Neuronal stem cell (in vitro differentiated cells): ENCODE measurements around the gene ASMT.

Experiments used
- DNase-seq: peaks from one replicate; pipeline ENCODE4 v3.0.0-alpha.2; 2013; ENCODE audit warnings: low spot score
- H2AFZ ChIP-seq: one replicate; pipeline ENCODE4 v1.6.1; 2013; ENCODE audit warnings: mild to moderate bottlenecking, low read length, inconsistent platforms
- H2AK5ac ChIP-seq: 2 replicates; pipeline ENCODE4 v1.6.1; 2013; ENCODE audit warnings: low read depth, mild to moderate bottlenecking, inconsistent platforms, low read length, moderate library complexity, mixed read lengths
- H2BK120ac ChIP-seq: 2 replicates; pipeline ENCODE4 v1.6.1; 2013; ENCODE audit warnings: low read depth, mild to moderate bottlenecking, inconsistent platforms, low read length, moderate library complexity, mixed read lengths
- H2BK12ac ChIP-seq: one replicate; pipeline ENCODE4 v1.6.1; 2013; ENCODE audit warnings: low read length, inconsistent platforms
- H2BK15ac ChIP-seq: 2 replicates; pipeline ENCODE4 v1.6.1; 2013; ENCODE audit warnings: mild to moderate bottlenecking, low read length, inconsistent platforms, mixed read lengths
- H2BK5ac ChIP-seq: one replicate; pipeline ENCODE4 v1.6.1; 2013; ENCODE audit warnings: inconsistent platforms, mild to moderate bottlenecking, low read length, moderate library complexity
- H3K14ac ChIP-seq: one replicate; pipeline ENCODE4 v1.6.1; 2013; ENCODE audit warnings: low read length, inconsistent platforms
- H3K18ac ChIP-seq: 2 replicates; pipeline ENCODE4 v1.6.1; 2013; ENCODE audit warnings: low read length, inconsistent platforms
- H3K23ac ChIP-seq: 2 replicates; pipeline ENCODE4 v1.6.1; 2013; ENCODE audit warnings: low read depth, mild to moderate bottlenecking, mixed read lengths, low read length, inconsistent platforms; ENCODE audit not compliant: poor library complexity
- H3K27ac ChIP-seq: replicated peaks from 3 replicates; pipeline ENCODE4 v1.5.1; 2013; ENCODE audit warnings: low read length, inconsistent platforms
- H3K27me3 ChIP-seq, 3 experiments: 2 replicates each; pipeline ENCODE4 v1.6.1; 2013; ENCODE audit warnings: low read length in 3 of 3, mild to moderate bottlenecking in 2 of 3, inconsistent platforms in 1 of 3, low read depth in 1 of 3, mixed read lengths in 1 of 3, moderate library complexity in 1 of 3; ENCODE audit not compliant: control insufficient read depth in 3 of 3, insufficient read depth in 3 of 3
- H3K36me3 ChIP-seq, 2 donors: replicated peaks in 1 of 2; 2 replicates each; pipeline ENCODE4 v1.6.1; 2013; ENCODE audit warnings: low read length in 2 of 2; ENCODE audit not compliant: control insufficient read depth in 2 of 2, insufficient read depth in 2 of 2
- H3K4ac ChIP-seq: 2 replicates; pipeline ENCODE4 v1.6.1; 2013; ENCODE audit warnings: inconsistent platforms, mild to moderate bottlenecking, low read length, moderate library complexity
- H3K4me1 ChIP-seq, 2 donors: 1 replicate in 1 of 2; 2 replicates in 1 of 2; pipeline ENCODE4 v1.6.1; 2013; ENCODE audit warnings: low read length in 2 of 2, low read depth in 1 of 2; ENCODE audit not compliant: control insufficient read depth in 2 of 2, insufficient read depth in 1 of 2
- H3K4me2 ChIP-seq: one replicate; pipeline ENCODE4 v1.6.1; 2013; ENCODE audit warnings: mild to moderate bottlenecking, low read length, inconsistent platforms; ENCODE audit not compliant: insufficient read depth, poor library complexity, severe bottlenecking
- H3K4me3 ChIP-seq, 2 donors: 2 replicates each; pipeline ENCODE4 v1.5.1; 2013; ENCODE audit warnings: low read length in 2 of 2, mild to moderate bottlenecking in 2 of 2, inconsistent platforms in 1 of 2, moderate library complexity in 1 of 2
- H3K79me1 ChIP-seq: one replicate; pipeline ENCODE4 v1.6.1; 2013; ENCODE audit warnings: low read depth, mild to moderate bottlenecking, inconsistent platforms, low read length, moderate library complexity
- H3K9ac ChIP-seq: one replicate; pipeline ENCODE4 v1.6.1; 2013; ENCODE audit warnings: mild to moderate bottlenecking, low read depth, low read length, inconsistent platforms; ENCODE audit not compliant: poor library complexity
- H3K9me3 ChIP-seq, 2 donors: replicated peaks in 1 of 2; 2 replicates each; pipeline versions ENCODE3 to v1.6.1; 2013; ENCODE audit warnings: low read length in 2 of 2, mild to moderate bottlenecking in 2 of 2, inconsistent platforms in 1 of 2, low read depth in 1 of 2, mixed read lengths in 1 of 2, moderate library complexity in 1 of 2; ENCODE audit not compliant: control insufficient read depth in 2 of 2, insufficient read depth in 1 of 2
- H4K8ac ChIP-seq: one replicate; pipeline ENCODE4 v1.6.1; 2013; ENCODE audit warnings: low read depth, mild to moderate bottlenecking, inconsistent platforms, low read length, moderate library complexity
- H4K91ac ChIP-seq: one replicate; pipeline ENCODE4 v1.6.1; 2013; ENCODE audit warnings: low read length, low read depth, mild to moderate bottlenecking, inconsistent platforms; ENCODE audit not compliant: poor library complexity
- WGBS, 2 donors: extraction: QIAGEN DNeasy Blood & Tissue Kit; methylation state at CpG; one replicate each; pipeline ENCODE4 v1.1.7; 2013; ENCODE audit warnings: missing lambda C conversion rate in 2 of 2, mixed read lengths in 1 of 2; ENCODE audit not compliant: insufficient read length in 2 of 2, insufficient replicate concordance in 1 of 2; ENCODE audit errors: extremely low coverage in 2 of 2; 5-methylcytosine and 5-hydroxymethylcytosine counted together

ASMT gene

DNA sequence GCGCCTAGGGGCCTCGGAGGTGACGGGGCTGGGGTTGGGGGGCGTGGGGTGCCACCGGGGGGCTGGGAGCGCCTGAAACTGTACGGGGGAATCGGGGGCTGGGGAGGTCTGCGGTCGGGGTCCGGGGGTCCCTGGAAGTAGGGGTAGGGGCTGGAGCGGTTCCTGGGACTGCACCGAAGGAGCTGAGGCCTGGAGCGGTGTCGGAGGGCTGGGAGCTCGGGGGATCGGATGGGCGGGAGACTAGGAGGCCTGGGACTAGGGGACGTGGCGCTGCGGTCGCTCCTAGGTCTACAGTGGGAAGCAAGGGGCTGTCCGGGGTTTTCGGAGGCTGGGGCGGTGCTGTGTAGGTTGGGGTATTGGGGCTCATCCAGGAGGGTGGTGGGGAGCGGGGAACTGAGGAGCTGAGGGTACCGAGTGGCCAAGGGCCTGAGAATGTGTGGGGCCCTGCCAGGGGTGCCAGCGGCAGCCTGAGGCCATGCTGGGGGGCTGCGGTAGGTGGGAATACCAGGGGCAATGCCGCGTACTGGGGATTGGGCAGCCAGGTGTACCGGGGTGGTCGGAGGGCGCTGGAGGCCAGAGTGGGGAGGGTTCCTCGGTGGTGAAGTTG lies 22.9 kb upstream of the ASMT start:
- Histone ChIP-seq H3K27me3 (no peaks in the 10 kb centered on the region), H2BK15ac (no peak overlapping the region), H4K91ac (no peak overlapping the region), H3K14ac (peak overlapping the region; percentile 38), H2BK5ac (peak overlapping the region; percentile 93), H3K4me3 (peak overlapping the region; percentile 95 to 98), H3K27ac (no peak overlapping the region), H3K4ac (no peak overlapping the region), H3K9ac (peak overlapping the region; percentile 92), H2BK12ac (no peak overlapping the region), H2AFZ (peak overlapping the region; percentile 84), H2AK5ac (peak overlapping the region; percentile 84), H3K18ac (peak overlapping the region; percentile 64), H3K4me2 (peak overlapping the region; percentile 97), H3K36me3 (peaks cover 32 to 39% of the 10 kb centered on the region in 2 donors), H3K23ac (peak overlapping the region; percentile 65), H3K9me3 (peaks cover 0 to 3% of the 10 kb centered on the region in 2 donors), H3K79me1 (peaks cover 33% of the 10 kb centered on the region), H4K8ac (no peak overlapping the region), H2BK120ac (no peak overlapping the region), H3K4me1 (peaks cover 3 to 5% of the 10 kb centered on the region in 2 donors)
- no CpG with 5 or more reads among the region's 35 CpGs for WGBS, 2 donors
- no peak for DNase-seq

DNA sequence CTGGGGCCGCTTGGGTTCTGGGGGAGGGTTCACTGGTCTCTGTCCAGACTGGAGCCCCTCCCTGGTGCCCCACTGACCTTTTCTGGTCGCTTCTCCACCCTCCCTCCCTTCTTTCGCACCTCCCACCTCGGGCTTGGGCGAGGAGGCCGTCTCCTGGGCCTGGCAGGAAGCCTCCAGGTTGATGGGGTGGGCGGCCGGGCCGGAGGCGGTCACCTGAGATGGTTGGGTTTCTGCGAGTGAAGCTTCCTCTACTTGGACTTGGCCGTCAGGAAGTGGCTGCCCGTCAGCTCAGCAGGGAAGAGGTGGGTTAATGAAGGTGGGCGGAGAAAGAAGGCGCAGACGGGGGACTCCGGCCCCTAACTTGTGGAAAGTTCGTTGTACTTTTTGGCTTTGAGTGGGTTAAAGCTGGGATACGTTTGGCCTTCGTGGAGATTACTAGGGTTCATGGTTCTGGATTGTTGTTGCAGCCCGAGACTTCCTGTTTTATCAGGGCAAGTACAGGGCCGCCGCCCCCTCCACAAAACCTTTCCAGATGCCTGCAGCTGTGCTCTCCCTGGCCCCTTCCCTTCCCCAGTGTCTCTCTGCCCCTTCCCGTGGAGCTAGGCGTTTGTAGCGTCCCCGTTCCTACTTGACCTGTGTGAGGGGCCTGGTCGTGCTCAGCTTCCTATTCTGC lies 22.3 kb upstream of the ASMT start:
- Histone ChIP-seq H2AK5ac (peak overlapping the region; percentile 84), H3K9ac (peak overlapping the region; percentile 92), H4K91ac (no peak overlapping the region), H2AFZ (no peak overlapping the region), H3K18ac (peak overlapping the region; percentile 76), H3K14ac (peak overlapping the region; percentile 38), H3K4me2 (peak overlapping the region; percentile 97), H3K9me3 (peaks cover 0 to 3% of the 10 kb centered on the region in 2 donors), H2BK5ac (peak overlapping the region; percentile 87), H3K27ac (no peak overlapping the region), H3K4ac (no peak overlapping the region), H2BK12ac (no peak overlapping the region), H3K23ac (peak overlapping the region; percentile 65), H3K36me3 (peaks cover 38 to 46% of the 10 kb centered on the region in 2 donors), H3K79me1 (peaks cover 33% of the 10 kb centered on the region), H3K4me1 (peaks cover 3 to 5% of the 10 kb centered on the region in 2 donors), H2BK15ac (no peak overlapping the region), H3K27me3 (no peaks in the 10 kb centered on the region), H3K4me3 (peak overlapping the region; percentile 95 to 98), H2BK120ac (no peak overlapping the region), H4K8ac (no peak overlapping the region)
- no CpG with 5 or more reads among the region's 28 CpGs for whole genome bisulfite sequencing, 2 donors
- no peak for DNase-seq

DNA sequence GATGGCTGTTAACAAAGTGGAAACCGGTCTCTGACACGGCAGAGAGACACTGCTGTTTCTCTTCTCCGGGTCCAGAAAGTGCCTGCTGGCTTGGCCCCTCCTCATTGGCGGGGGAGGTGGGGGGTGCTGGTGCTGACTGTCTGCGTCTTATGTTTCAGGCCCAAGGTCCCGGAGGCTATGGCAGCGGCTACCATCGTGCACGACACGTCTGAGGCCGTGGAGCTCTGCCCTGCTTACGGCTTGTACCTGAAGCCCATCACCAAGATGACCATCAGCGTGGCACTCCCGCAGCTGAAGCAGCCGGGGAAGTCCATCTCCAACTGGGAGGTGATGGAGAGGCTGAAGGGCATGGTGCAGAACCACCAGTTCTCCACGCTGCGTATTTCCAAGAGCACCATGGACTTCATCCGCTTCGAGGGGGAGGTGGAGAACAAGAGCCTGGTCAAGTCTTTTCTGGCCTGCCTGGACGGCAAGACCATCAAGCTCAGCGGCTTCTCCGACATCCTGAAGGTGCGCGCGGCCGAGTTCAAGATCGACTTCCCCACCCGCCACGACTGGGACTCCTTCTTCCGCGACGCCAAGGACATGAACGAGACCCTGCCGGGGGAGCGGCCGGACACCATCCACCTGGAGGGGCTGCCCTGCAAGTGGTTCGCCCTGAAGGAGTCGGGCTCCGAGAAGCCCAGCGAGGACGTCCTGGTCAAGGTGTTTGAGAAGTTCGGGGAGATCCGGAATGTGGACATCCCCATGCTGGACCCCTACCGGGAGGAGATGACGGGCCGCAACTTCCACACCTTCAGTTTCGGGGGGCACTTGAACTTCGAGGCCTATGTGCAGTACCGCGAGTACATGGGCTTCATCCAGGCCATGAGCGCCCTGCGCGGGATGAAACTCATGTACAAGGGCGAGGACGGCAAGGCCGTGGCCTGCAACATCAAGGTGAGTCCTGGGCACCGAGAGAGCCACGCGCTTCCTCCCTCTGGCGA lies 21.3 kb upstream of the ASMT start:
- no peaks in the 10 kb centered on the region for H3K27me3 ChIP-seq
- no peak overlapping the region for H4K91ac ChIP-seq

More for the DNA sequence above, 21.3 kb upstream of the ASMT start:
- Histone ChIP-seq H3K36me3 (peaks cover 43 to 56% of the 10 kb centered on the region in 2 donors), H3K4me1 (peaks cover 3 to 5% of the 10 kb centered on the region in 2 donors), H3K4me3 (peak overlapping the region in 1 of 2 donors; percentile 95), H2BK15ac (no peak overlapping the region), H3K14ac (no peak overlapping the region), H2AK5ac (no peak overlapping the region), H3K4ac (no peak overlapping the region), H3K9ac (peak overlapping the region; percentile 60), H3K27ac (no peak overlapping the region), H3K18ac (no peak overlapping the region), H2BK5ac (no peak overlapping the region), H3K79me1 (peaks cover 41% of the 10 kb centered on the region), H2BK120ac (no peak overlapping the region), H2AFZ (no peak overlapping the region), H3K4me2 (no peak overlapping the region), H2BK12ac (no peak overlapping the region), H4K8ac (peak overlapping the region; percentile 4), H3K23ac (peak overlapping the region; percentile 20), H3K9me3 (peaks cover 0 to 3% of the 10 kb centered on the region in 2 donors)
- DNase-seq: no peak
- WGBS, 2 donors: no CpG with 5 or more reads among the region's 60 CpGs
